ENCODE measurements around the gene DLG1. TPM values are rescaled to one million over a fixed set of nuclear protein-coding genes. Genes with fewer than 3 reads are reported as not detected.
A peak's percentile ranks its signal among the peaks of the same experiment; 100 is the strongest.

DLG1 gene
- total and polyA plus RNA-seq, 12 donors: 20.7 to 97.4 (median 54.0) TPM

- H3K36me3 ChIP-seq: no peaks in the 10 kb centered on the region
- H3K27me3 ChIP-seq: peaks cover 0 to 26% (median 3%) of the 10 kb centered on the region in 7 donors
- intact Hi-C loops (cut with DNase I): no loop called here
- DNase-seq (no peak), ATAC-seq (no peak)
- peaks cover 0 to 20% (median 10%) of the 10 kb centered on the region in 9 donors for H3K4me1 ChIP-seq
- H3K9me3 ChIP-seq: no peaks in the 10 kb centered on the region
- no peak overlapping the region for H3K4me3 ChIP-seq
- H3K27ac ChIP-seq: no peak overlapping the region
- WGBS, 2 donors: 87 to 88% methylated on average over 13 of the region's 13 CpGs
- TF ChIP-seq CTCF (IDR thresholded peaks at IDR 0.05): no peak
These were observed 278.9 kb downstream of the DLG1 start for GRCh38 chr3:197019535-197019934.

- Histone ChIP-seq H3K36me3 (no peaks in the 10 kb centered on the region), H3K27me3 (peaks cover 0 to 21% (median 3%) of the 10 kb centered on the region in 7 donors), H3K4me3 (no peak overlapping the region), H3K4me1 (peaks cover 0 to 18% (median 10%) of the 10 kb centered on the region in 9 donors), H3K27ac (no peak overlapping the region), H3K9me3 (no peaks in the 10 kb centered on the region)
- DNase-seq: no peak
- TF ChIP-seq CTCF (IDR thresholded peaks at IDR 0.05): no peak
- 59 to 75% methylated on average over 6 of the region's 6 CpGs for WGBS, 2 donors
- intact Hi-C loops (cut with DNase I): no loop called here
- no peak for ATAC-seq
These were observed 279.4 kb downstream of the DLG1 start for GRCh38 chr3:197019021-197019420.

- peak in 1 of 8 donors; percentile 7 for ATAC-seq
- intact Hi-C loops (cut with DNase I): no loop called here
- Histone ChIP-seq H3K27me3 (peaks cover 0 to 3% (median 0%) of the 10 kb centered on the region in 7 donors), H3K27ac (no peak overlapping the region), H3K36me3 (no peaks in the 10 kb centered on the region), H3K9me3 (no peaks in the 10 kb centered on the region), H3K4me3 (no peak overlapping the region), H3K4me1 (no peaks in the 10 kb centered on the region)
- TF ChIP-seq CTCF (IDR thresholded peaks at IDR 0.05): no peak
- DNase-seq: no peak
- 89% methylated on average over 18 of the region's 18 CpGs for WGBS, 2 donors
These were observed 281.4 kb downstream of the DLG1 start for GRCh38 chr3:197017003-197017402.

- 91 to 92% methylated on average over 28 of the region's 28 CpGs for WGBS, 2 donors
- peaks cover 0 to under 1% (median 0%) of the 10 kb centered on the region in 7 donors for H3K27me3 ChIP-seq
- intact Hi-C loops (cut with DNase I): no loop called here
- H3K36me3 ChIP-seq: no peaks in the 10 kb centered on the region
- H3K4me3 ChIP-seq: no peak overlapping the region
- no peak for TF ChIP-seq CTCF (IDR thresholded peaks at IDR 0.05)
- ATAC-seq (peak in 3 of 8 donors; percentile 17 to 25 (median 22)), DNase-seq (no peak)
- no peak overlapping the region for H3K27ac ChIP-seq
- H3K9me3 ChIP-seq: no peaks in the 10 kb centered on the region
- H3K4me1 ChIP-seq: peaks cover 0 to 4% (median 0%) of the 10 kb centered on the region in 9 donors
These were observed 282.3 kb downstream of the DLG1 start for GRCh38 chr3:197015790-197016736.

Measured in heart right ventricle (tissue), 16 donors.